H1 (cell line): Measurements from ENCODE around the gene ASIC1. TPM values are rescaled to one million over a fixed set of nuclear protein-coding genes. Genes with fewer than 3 reads are reported as not detected.

ENCODE experiments used
- CHD2 ChIP-seq: IDR thresholded peaks from 2 replicates; pipeline ENCODE4 v1.6.1; 2012; ENCODE audit warnings: low read length, improper control_type of control experiment
- RBBP5 ChIP-seq: IDR thresholded peaks from 2 replicates; pipeline ENCODE4 v1.7.1; 2012; ENCODE audit warnings: low read depth, mild to moderate bottlenecking, inconsistent platforms, low read length, moderate library complexity, borderline replicate concordance
- polyA plus RNA-seq, 7 experiments: library from polyadenylated mRNA; depleted of rRNA in 3 of 7; stranded (reverse) in 5 of 7; unstranded in 2 of 7; fragments of >200 nt in 5 of 7; fragments of 200-250 nt in 2 of 7; gene quantifications; 1 replicate in 5 of 7; 2 replicates in 1 of 7; 4 replicates in 1 of 7; pipeline versions ENCODE4 v1.2.1 to v1.2.3, GENCODE V29; 2011 to 2013; ENCODE audit warnings: missing spikeins in 2 of 7, mixed read lengths in 2 of 7
- total RNA-seq: library from RNA; stranded (reverse); fragmentation: NEBNext Ultra II Directional; extraction: Animal tissue kit (Norgen Biotek cat#: 25700); gene quantifications from 2 replicates; pipeline ENCODE4 v1.2.1, GENCODE V29; 2021

The ASIC1 gene
- total and polyA plus RNA-seq, 2 of the 8 experiments (the other 6 are each of a cell fraction or from before 2014, with no cell fraction given): 2.4 to 4.4 TPM

GRCh38 chr12:50022903-50023302, 34.5 kb upstream of the ASIC1 start (continued):
- no peak for TF ChIP-seq CHD2
- TF ChIP-seq RBBP5: no peak
